HCT116 (cell line): Measurements from ENCODE around the gene GJA3. TPM values are rescaled to one million over a fixed set of nuclear protein-coding genes. Genes with fewer than 3 reads are reported as not detected.

Experiments used
- ATAC-seq: fragments of 200-7000 bp; cut with Tn5 transposase; 2 replicates; pipeline ENCODE4 v1.9.1; 2020; ENCODE audit warnings: mild to moderate bottlenecking, moderate library complexity
- BruUV-seq: library from RNA; stranded (reverse); fragments of 400-500 nt; replicated peaks from 2 replicates; lab custom pipeline; 2021; lab: Mats Ljungman, UMichigan
- CTCF ChIA-PET: fragments of 300-600 bp; sonication (Branson Sonifier 250); formaldehyde crosslinking; loops from one replicate; lab custom pipeline; 2021; ENCODE audit warnings: antibody characterized with exemption; lab: Charles Lee
- POLR2A ChIA-PET: fragments of 300-600, 350-600 bp; sonication (Branson Sonifier 250); formaldehyde crosslinking; loops from one replicate; lab custom pipeline; 2021; ENCODE audit warnings: antibody characterized with exemption; lab: Charles Lee
- RAD21 ChIA-PET, 2 experiments: fragments of 300-600 bp; sonication (Branson Sonifier 250); formaldehyde crosslinking; loops; one replicate each; lab custom pipeline; 2023; ENCODE audit warnings: low total read pairs in 2 of 2; ENCODE audit not compliant: uncharacterized antibody in 2 of 2, unreplicated experiment in 2 of 2, low non-redundant PET in 1 of 2; lab: Charles Lee
- DNase-seq: peaks from one replicate; pipeline ENCODE4 v3.0.0-alpha.2; 2010; ENCODE audit warnings: low read depth, low spot score
- H2AFZ ChIP-seq: fragments of 200-600 bp; shearing (Covaris generic), sonication (generic); 2 replicates; pipeline ENCODE4 v1.6.1; 2017; ENCODE audit warnings: low read depth, mixed run types, mixed read lengths, antibody characterized with exemption, low read length; ENCODE audit not compliant: poor library complexity, severe bottlenecking
- H3K27ac ChIP-seq: 2 replicates; pipeline ENCODE4 v1.5.1; 2012; ENCODE audit warnings: low read depth, low read length
- H3K27me3 ChIP-seq: fragments of 200-600 bp; sonication (generic); 2 replicates; pipeline ENCODE4 v1.6.1; 2016; ENCODE audit warnings: mixed run types, low read length, mixed read lengths; ENCODE audit not compliant: insufficient read depth
- H3K36me3 ChIP-seq, 2 experiments: fragments of 200-500 bp in 1 of 2; fragments of 200-600 bp in 1 of 2; sonication (Bioruptor generic) in 1 of 2; sonication (generic) in 1 of 2; 2 replicates each; pipeline versions ENCODE4 v1.5.1 to v1.6.1; 2014 to 2016; ENCODE audit warnings: low read length in 2 of 2, inconsistent platforms in 1 of 2, mixed read lengths in 1 of 2, mixed run types in 1 of 2; ENCODE audit not compliant: insufficient read depth in 2 of 2, control insufficient read depth in 1 of 2
- H3K4me1 ChIP-seq, 2 experiments: fragments of 200-600 bp in 1 of 2; sonication (generic) in 1 of 2; 2 replicates each; pipeline versions ENCODE4 v1.5.1 to v1.6.1; 2012 to 2017; ENCODE audit warnings: low read length in 2 of 2, inconsistent platforms in 1 of 2, mild to moderate bottlenecking in 1 of 2, mixed read lengths in 1 of 2, mixed run types in 1 of 2, moderate library complexity in 1 of 2; ENCODE audit not compliant: insufficient read depth in 2 of 2, control insufficient read depth in 1 of 2
- H3K4me2 ChIP-seq: fragments of 200-600 bp; sonication (generic); 2 replicates; pipeline ENCODE4 v1.6.1; 2017; ENCODE audit warnings: mixed run types, low read length, mixed read lengths
- H3K4me3 ChIP-seq, 2 experiments: fragments of 200-600 bp in 1 of 2; sonication (generic) in 1 of 2; replicated peaks in 1 of 2; 2 replicates each; pipeline ENCODE4 v1.5.1; 2011 to 2016; ENCODE audit warnings: low read length in 2 of 2, control low read depth in 1 of 2, low read depth in 1 of 2, mild to moderate bottlenecking in 1 of 2, mixed read lengths in 1 of 2, mixed run types in 1 of 2
- H3K79me2 ChIP-seq: fragments of 200-600 bp; sonication (generic); 2 replicates; pipeline ENCODE4 v1.6.1; 2017; ENCODE audit warnings: mild to moderate bottlenecking, mixed run types, low read length, moderate library complexity, mixed read lengths; ENCODE audit not compliant: insufficient read depth
- H3K9ac ChIP-seq: fragments of 200-600 bp; sonication (generic); 2 replicates; pipeline ENCODE4 v1.6.1; 2016; ENCODE audit warnings: low read length, mixed read lengths
- H3K9me2 ChIP-seq: fragments of 200-600 bp; sonication (generic), shearing (Covaris generic); 2 replicates; pipeline ENCODE4 v1.6.1; 2017; ENCODE audit warnings: mixed run types, mild to moderate bottlenecking, moderate library complexity; ENCODE audit not compliant: insufficient read depth
- H3K9me3 ChIP-seq, 2 experiments: fragments of 200-500 bp in 1 of 2; fragments of 200-600 bp in 1 of 2; sonication (Bioruptor generic) in 1 of 2; sonication (generic) in 1 of 2; 2 replicates each; pipeline ENCODE4 v1.6.1; 2014 to 2017; ENCODE audit warnings: low read length in 2 of 2, mixed read lengths in 2 of 2, inconsistent platforms in 1 of 2, low read depth in 1 of 2, mild to moderate bottlenecking in 1 of 2, mixed run types in 1 of 2, moderate library complexity in 1 of 2; ENCODE audit not compliant: control insufficient read depth in 1 of 2, insufficient read depth in 1 of 2
- H4K20me1 ChIP-seq: fragments of 200-600 bp; sonication (generic), shearing (Covaris generic); 2 replicates; pipeline ENCODE4 v1.6.1; 2017; ENCODE audit warnings: mixed run types, mild to moderate bottlenecking, moderate library complexity; ENCODE audit not compliant: insufficient read depth
- ATF3 ChIP-seq: IDR thresholded peaks from 2 replicates; pipeline ENCODE4 v1.6.1; 2012
- CTCF ChIP-seq, 3 experiments: fragments of 200-600 bp in 1 of 3; sonication (generic) in 1 of 3; IDR thresholded peaks in 2 of 3; conservative IDR thresholded peaks in 1 of 3; 2 replicates each; pipeline ENCODE4 v1.5.1; 2012 to 2017; ENCODE audit warnings: low read depth in 2 of 3, low read length in 2 of 3, antibody characterized with exemption in 1 of 3, borderline replicate concordance in 1 of 3, control low read depth in 1 of 3, mild to moderate bottlenecking in 1 of 3, mixed read lengths in 1 of 3, mixed run types in 1 of 3, moderate library complexity in 1 of 3; ENCODE audit not compliant: insufficient read depth in 1 of 3
- EGR1 ChIP-seq: IDR thresholded peaks from 2 replicates; pipeline ENCODE4 v1.6.1; 2012; ENCODE audit warnings: low read depth
- ELF1 ChIP-seq: IDR thresholded peaks from 2 replicates; pipeline ENCODE4 v1.6.1; 2012; ENCODE audit warnings: low read depth, borderline replicate concordance
- JUND ChIP-seq: IDR thresholded peaks from 2 replicates; pipeline ENCODE4 v1.6.1; 2012
- POLR2AphosphoS5 ChIP-seq: IDR thresholded peaks from 2 replicates; pipeline ENCODE4 v1.6.1; 2011; ENCODE audit warnings: mild to moderate bottlenecking, low read depth, low read length, moderate library complexity
- RAD21 ChIP-seq: IDR thresholded peaks from 2 replicates; pipeline ENCODE4 v1.6.1; 2012; ENCODE audit warnings: low read depth, mild to moderate bottlenecking
- TCF7L2 ChIP-seq: IDR thresholded peaks from 2 replicates; pipeline ENCODE4 v1.7.0; 2011; ENCODE audit warnings: borderline replicate concordance, inconsistent platforms; ENCODE audit not compliant: insufficient read depth, insufficient read length; ENCODE audit errors: extremely low read depth
- YY1 ChIP-seq: IDR thresholded peaks from 2 replicates; pipeline ENCODE4 v1.6.1; 2011; ENCODE audit warnings: low read length, low read depth, moderate library complexity, mild to moderate bottlenecking; ENCODE audit not compliant: insufficient replicate concordance; ENCODE audit errors: extremely low read depth
- ZBTB33 ChIP-seq: IDR thresholded peaks from 2 replicates; pipeline ENCODE4 v1.6.1; 2011; ENCODE audit warnings: mild to moderate bottlenecking, low read length, moderate library complexity; ENCODE audit not compliant: insufficient replicate concordance; ENCODE audit errors: extremely low read depth
- ZFX ChIP-seq: fragments of 450-650 bp; IDR thresholded peaks from 2 replicates; pipeline ENCODE4 v1.6.1; 2017
- intact Hi-C: fragments of 100-400 bp; cut with micrococcal nuclease; formaldehyde crosslinking; loops from 2 replicates; pipeline ENCODE4 v1.10.0; 2022
- total RNA-seq: library from RNA; stranded (reverse); gene quantifications from one replicate; pipeline ENCODE4 v1.2.1, GENCODE V29; 2021; ENCODE audit not compliant: unreplicated experiment

GJA3 gene
- total RNA-seq, 1 experiment from 2014 or later: 8.0 TPM

- TF ChIP-seq CTCF (IDR thresholded peaks at IDR 0.05 in 2 of 3, conservative IDR thresholded peaks at IDR 0.05 in 1 of 3; ENCODE audit: borderline replicate concordance in 1 of 3, insufficient read depth in 1 of 3, low read depth in 2 of 3, low read length in 2 of 3): no peak
- TF ChIP-seq JUND: no peak
- no peak for TF ChIP-seq ELF1
- TF ChIP-seq ATF3: no peak
- no peak for TF ChIP-seq ZFX
These were observed 4.8 kb upstream of the GJA3 start (continued) for GRCh38 chr13:20165417-20166257.

GRCh38 chr13:20161951-20162300, 1.1 kb upstream of the GJA3 start:
- H3K27ac ChIP-seq: peak overlapping the region; percentile 92
- intact Hi-C loops: loop anchor here (2.0 to 5.0 kb wide), 3 partner anchors 35 to 125 kb away; no protein-coding TSS in a partner anchor
- POLR2A ChIA-PET: interaction anchor here (1.0 kb wide), 1 partner anchor 34 kb away, joined by 3 read pairs; no protein-coding TSS in a partner anchor

More at GRCh38 chr13:20161951-20162300, 1.1 kb upstream of the GJA3 start:
- Histone ChIP-seq H4K20me1 (no peaks in the 10 kb centered on the region), H3K4me2 (peak overlapping the region; percentile 80), H3K9ac (peak overlapping the region; percentile 59), H3K36me3 (no peaks in the 10 kb centered on the region), H3K79me2 (no peaks in the 10 kb centered on the region; the same call in 1 of the 2 replicates), H3K27me3 (no peaks in the 10 kb centered on the region), H3K4me1 (peaks cover 10 to 29% of the 10 kb centered on the region in 2 experiments), H2AFZ (peak overlapping the region; percentile 16), H3K9me3 (no peaks in the 10 kb centered on the region), H3K9me2 (no peaks in the 10 kb centered on the region), H3K4me3 (peak overlapping the region; percentile 53 to 65)
- TSS peak; percentile 86 for BruUV-seq
- ChIA-PET RAD21 (no interaction called here), CTCF (interaction anchor here (1.1 kb wide), 1 partner anchor 34 kb away, joined by 3 read pairs; no protein-coding TSS in a partner anchor)
- ATAC-seq (no peak), DNase-seq (no peak)
- TF ChIP-seq POLR2AphosphoS5: no peak
- no peak for TF ChIP-seq YY1
- TF ChIP-seq EGR1: no peak
- TF ChIP-seq ZBTB33: no peak
- TF ChIP-seq TCF7L2: no peak
- no peak for TF ChIP-seq RAD21
- TF ChIP-seq ZFX: 0 out of 2 replicates have a peak, but pooled peaks have one; percentile 13
- TF ChIP-seq JUND: no peak
